Stimulated activated naive CD4-positive, alpha-beta T cell (primary cell): Measurements from ENCODE around the gene CNTN5.
"Not testable (repeated sequence)": the region's sequence is repeated elsewhere in the genome, so short reads cannot be mapped to it uniquely, and the experiment has no call there.

ENCODE experiments used
- DNase-seq, 6 experiments: peaks; one replicate each; lab custom pipeline; 2025; lab: John Stamatoyannopoulos, UW

CNTN5 gene

GRCh38 chr11:99020352-99021225 lies at the start of gene CNTN5:
Gene CNTN5, plus strand, starts transcription at chr11:99020949.
- peak in 1 of 6 experiments; percentile 11 for DNase-seq

- no peak for DNase-seq
Measured at GRCh38 chr11:98979205-98979604, 41.5 kb upstream of the CNTN5 start.

GRCh38 chr11:99015634-99016454 lies 4.9 kb upstream of the CNTN5 start:
- DNase-seq, result peak in 2 of 6 experiments; percentile 31 to 35

- DNase-seq, result no peak
Measured at GRCh38 chr11:99019696-99020095, 1.1 kb upstream of the CNTN5 start.

- no peak for DNase-seq
Measured at GRCh38 chr11:99037057-99037456, 16.3 kb downstream of the CNTN5 start.

GRCh38 chr11:99063331-99063730 lies 42.6 kb downstream of the CNTN5 start:
- DNase-seq, result no peak

GRCh38 chr11:99065121-99065520 lies 44.4 kb downstream of the CNTN5 start:
- no peak for DNase-seq

- DNase-seq, result no peak
Measured at GRCh38 chr11:99066618-99067317, 46.0 kb downstream of the CNTN5 start.

GRCh38 chr11:99068832-99069231 lies 48.1 kb downstream of the CNTN5 start:
- no peak for DNase-seq

GRCh38 chr11:99069856-99070444 lies 49.2 kb downstream of the CNTN5 start:
- DNase-seq, result no peak

GRCh38 chr11:99079576-99079975 lies 58.8 kb downstream of the CNTN5 start:
- DNase-seq, result no peak

GRCh38 chr11:99080154-99080553 lies 59.4 kb downstream of the CNTN5 start:
- no peak for DNase-seq

- DNase-seq, result no peak
Measured at GRCh38 chr11:99098258-99098657, 77.5 kb downstream of the CNTN5 start.

GRCh38 chr11:99098751-99099150 lies 78.0 kb downstream of the CNTN5 start:
- no peak for DNase-seq

- DNase-seq, result no peak
Measured at GRCh38 chr11:99117603-99118002, 96.9 kb downstream of the CNTN5 start.

GRCh38 chr11:99133862-99134261 lies 113.1 kb downstream of the CNTN5 start:
- DNase-seq, result not testable (repeated sequence)

- no peak for DNase-seq
Measured at GRCh38 chr11:99135508-99135907, 114.8 kb downstream of the CNTN5 start.

GRCh38 chr11:99142237-99142636 lies 121.5 kb downstream of the CNTN5 start:
- DNase-seq, result no peak

- no peak for DNase-seq
Measured at GRCh38 chr11:99148352-99148751, 127.6 kb downstream of the CNTN5 start.

- DNase-seq, result no peak
Measured at GRCh38 chr11:99154277-99154676, 133.5 kb downstream of the CNTN5 start.

GRCh38 chr11:99160447-99160846 lies 139.7 kb downstream of the CNTN5 start:
- no peak for DNase-seq

- DNase-seq, result no peak
Measured at GRCh38 chr11:99162819-99163218, 142.1 kb downstream of the CNTN5 start.
